IPS-15b (cell line): ENCODE results near the gene HSD17B7.
A peak's percentile ranks its signal among the peaks of the same experiment; 100 is the strongest.
"Not testable (repeated sequence)": the region's sequence is repeated elsewhere in the genome, so short reads cannot be mapped to it uniquely, and the experiment has no call there.

Experiments
- H3K27me3 ChIP-seq: one replicate; pipeline ENCODE4 v1.6.1; 2013; ENCODE audit warnings: low read length; ENCODE audit not compliant: control insufficient read depth, insufficient read depth
- H3K36me3 ChIP-seq: one replicate; pipeline ENCODE4 v1.6.1; 2013; ENCODE audit warnings: low read length; ENCODE audit not compliant: control insufficient read depth, insufficient read depth
- H3K4me1 ChIP-seq: one replicate; pipeline ENCODE4 v1.6.1; 2013; ENCODE audit warnings: mild to moderate bottlenecking, low read length; ENCODE audit not compliant: control insufficient read depth, insufficient read depth
- H3K4me3 ChIP-seq: one replicate; pipeline ENCODE4 v1.5.1; 2013; ENCODE audit warnings: low read depth, low read length
- H3K9ac ChIP-seq: one replicate; pipeline ENCODE4 v1.6.1; 2013; ENCODE audit warnings: low read depth, mild to moderate bottlenecking, low read length
- H3K9me3 ChIP-seq: one replicate; pipeline ENCODE4 v1.6.1; 2013; ENCODE audit warnings: mild to moderate bottlenecking, low read length; ENCODE audit not compliant: control insufficient read depth, insufficient read depth

The HSD17B7 gene, protein sequence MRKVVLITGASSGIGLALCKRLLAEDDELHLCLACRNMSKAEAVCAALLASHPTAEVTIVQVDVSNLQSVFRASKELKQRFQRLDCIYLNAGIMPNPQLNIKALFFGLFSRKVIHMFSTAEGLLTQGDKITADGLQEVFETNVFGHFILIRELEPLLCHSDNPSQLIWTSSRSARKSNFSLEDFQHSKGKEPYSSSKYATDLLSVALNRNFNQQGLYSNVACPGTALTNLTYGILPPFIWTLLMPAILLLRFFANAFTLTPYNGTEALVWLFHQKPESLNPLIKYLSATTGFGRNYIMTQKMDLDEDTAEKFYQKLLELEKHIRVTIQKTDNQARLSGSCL

DNA sequence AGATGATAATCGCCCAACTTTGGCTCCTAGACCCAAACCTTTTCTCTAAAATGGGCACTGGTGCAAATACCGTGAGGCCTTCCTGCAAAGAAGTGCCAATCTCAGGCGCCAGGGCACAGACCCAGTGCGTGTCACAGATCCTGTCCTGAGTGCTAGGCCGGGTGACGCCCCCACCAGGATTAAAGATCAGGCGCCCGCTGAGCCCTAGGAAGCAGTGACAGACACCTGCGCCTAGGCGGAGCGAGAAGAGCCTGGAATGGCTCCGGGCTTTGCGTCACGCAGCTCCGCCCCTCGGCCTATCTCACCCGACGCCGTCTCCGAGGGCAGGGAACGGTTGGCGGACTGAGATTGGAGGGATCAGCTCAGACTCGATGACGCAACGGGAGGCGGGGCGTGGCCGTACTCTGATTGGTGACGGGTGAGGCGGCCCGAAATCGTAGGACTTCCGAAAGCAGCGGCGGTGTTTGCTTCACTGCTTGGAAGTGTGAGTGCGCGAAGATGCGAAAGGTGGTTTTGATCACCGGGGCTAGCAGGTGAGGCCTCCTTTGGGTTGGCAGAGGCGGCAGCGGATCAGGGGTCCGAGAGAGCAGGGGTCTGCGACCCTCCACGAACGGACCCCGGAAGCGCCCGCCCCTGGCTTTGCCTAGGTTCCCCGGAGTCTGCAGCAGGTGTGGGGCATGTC, at the start of gene HSD17B7:
HSD17B7 (plus strand) TSS at position 400 of the 682 bp plus-strand sequence; CDS start at position 499, 99 bp downstream.
- not testable (repeated sequence) for H3K36me3 ChIP-seq, H3K27me3 ChIP-seq, H3K9ac ChIP-seq, H3K9me3 ChIP-seq, H3K4me1 ChIP-seq
- peak within 1 kb of the TSS; percentile 56 for H3K4me3 ChIP-seq

DNA sequence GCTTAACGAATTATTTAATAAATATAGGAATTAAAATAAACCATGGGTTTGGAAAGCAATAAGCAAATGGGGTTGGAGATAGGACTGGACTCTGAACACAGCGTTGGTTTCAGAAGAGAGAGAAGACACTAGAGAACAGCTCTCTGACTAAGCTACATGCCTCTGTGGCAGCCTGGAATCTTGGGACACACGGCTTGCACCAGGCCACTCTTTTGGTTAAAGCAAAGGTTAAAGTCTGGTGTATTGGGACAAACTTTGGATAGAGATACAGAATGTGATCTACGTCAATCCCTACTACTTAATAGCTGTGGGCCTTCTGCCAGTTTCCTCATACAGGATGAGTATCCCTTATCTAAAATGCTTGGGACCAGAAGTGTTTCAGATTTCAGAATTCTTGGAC, 49.7 kb upstream of the HSD17B7 start:
- H3K9me3 ChIP-seq: peaks cover 8% of the 10 kb centered on the region
- H3K9ac ChIP-seq: no peak overlapping the region
- H3K4me3 ChIP-seq: no peak overlapping the region
- no peaks in the 10 kb centered on the region for H3K4me1 ChIP-seq
- no peaks in the 10 kb centered on the region for H3K27me3 ChIP-seq
- H3K36me3 ChIP-seq: no peaks in the 10 kb centered on the region

DNA sequence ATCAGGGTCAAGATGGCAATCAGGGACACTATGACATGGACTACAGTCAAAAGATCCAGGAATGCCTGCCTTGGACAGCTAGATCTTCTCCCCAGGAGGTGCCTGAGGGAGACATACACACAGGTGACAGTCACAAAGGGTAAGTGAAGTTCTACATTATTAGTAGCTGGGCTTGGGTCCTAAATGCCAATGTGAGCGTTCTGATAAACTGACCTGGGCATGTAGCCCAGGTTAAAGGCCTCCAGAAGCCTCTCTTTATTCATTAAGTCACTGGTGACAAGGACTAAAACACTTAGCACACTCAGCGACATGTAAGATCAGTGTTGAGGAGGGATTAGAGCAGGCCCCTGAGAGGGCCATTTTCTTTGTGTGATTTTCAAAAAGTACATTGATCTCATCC, 48.9 kb upstream of the HSD17B7 start:
- no peaks in the 10 kb centered on the region for H3K36me3 ChIP-seq
- H3K4me3 ChIP-seq: no peak overlapping the region
- H3K9me3 ChIP-seq: peaks cover 8% of the 10 kb centered on the region
- no peak overlapping the region for H3K9ac ChIP-seq
- no peaks in the 10 kb centered on the region for H3K4me1 ChIP-seq
- no peaks in the 10 kb centered on the region for H3K27me3 ChIP-seq

DNA sequence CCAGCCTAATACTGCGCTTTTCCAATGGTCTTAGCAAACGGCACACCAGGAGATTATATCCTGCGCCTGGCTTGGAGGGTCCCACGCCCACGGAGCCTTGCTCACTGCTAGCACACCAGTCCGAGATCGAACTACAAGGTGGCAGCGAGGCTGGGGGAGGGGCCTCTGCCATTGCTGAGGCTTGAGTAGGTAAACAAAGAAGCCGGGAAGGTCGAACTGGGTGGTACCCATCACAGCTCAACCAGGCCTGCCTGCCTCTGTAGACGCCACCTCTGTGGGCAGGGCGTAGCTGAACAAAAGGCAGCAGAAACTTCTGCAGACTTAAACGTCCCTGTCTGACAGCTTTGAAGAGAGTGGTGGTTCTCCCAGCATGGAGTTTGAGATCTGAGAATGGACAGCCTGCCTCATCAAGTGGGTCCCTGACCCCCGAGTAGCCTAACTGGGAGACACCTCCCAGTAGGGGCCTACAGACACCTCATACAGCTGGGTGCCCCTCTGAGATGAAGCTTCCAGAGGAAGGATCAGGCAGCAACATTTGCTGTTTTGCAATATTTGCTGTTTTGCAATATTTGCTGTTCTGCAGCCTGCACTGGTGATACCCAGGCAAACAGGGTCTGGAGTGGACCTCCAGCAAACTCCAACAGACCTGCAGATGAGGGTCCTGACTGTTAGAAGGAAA, 44.1 kb upstream of the HSD17B7 start:
- H3K9ac ChIP-seq, H3K27me3 ChIP-seq, H3K4me1 ChIP-seq, H3K9me3 ChIP-seq, H3K4me3 ChIP-seq, H3K36me3 ChIP-seq: not testable (repeated sequence)

DNA sequence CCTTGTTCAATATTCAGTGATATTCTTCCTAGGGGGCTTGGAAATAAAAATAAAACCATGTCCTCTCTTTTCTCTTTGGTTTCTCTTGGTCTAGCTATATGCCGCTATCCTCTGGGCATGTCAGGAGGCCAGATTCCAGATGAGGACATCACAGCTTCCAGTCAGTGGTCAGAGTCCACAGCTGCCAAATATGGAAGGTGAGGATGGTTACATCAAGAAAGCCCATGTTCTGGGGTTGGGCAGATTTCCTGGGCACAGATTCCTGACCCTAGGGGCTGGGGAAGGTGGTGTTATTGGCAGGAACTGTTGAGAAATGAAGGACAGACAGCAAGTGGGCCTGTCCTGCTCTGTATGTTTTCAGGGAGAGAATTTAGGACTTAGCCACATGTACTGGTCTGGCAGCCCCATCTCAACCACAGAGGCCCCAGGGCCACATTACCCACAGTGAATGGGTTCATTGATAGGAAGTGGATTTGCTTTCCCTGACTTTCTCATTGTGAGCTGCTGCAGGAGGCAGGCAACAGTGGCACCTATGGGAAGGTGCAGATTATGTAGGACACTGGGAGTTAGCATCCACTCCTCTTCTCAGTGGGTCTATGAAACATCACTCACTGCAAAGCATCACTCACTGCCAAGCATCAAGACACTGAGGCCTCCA, 37.4 kb upstream of the HSD17B7 start:
- no peaks in the 10 kb centered on the region for H3K9me3 ChIP-seq
- H3K9ac ChIP-seq: no peak overlapping the region
- no peak overlapping the region for H3K4me3 ChIP-seq
- no peaks in the 10 kb centered on the region for H3K27me3 ChIP-seq
- H3K36me3 ChIP-seq: no peaks in the 10 kb centered on the region
- H3K4me1 ChIP-seq: no peaks in the 10 kb centered on the region

DNA sequence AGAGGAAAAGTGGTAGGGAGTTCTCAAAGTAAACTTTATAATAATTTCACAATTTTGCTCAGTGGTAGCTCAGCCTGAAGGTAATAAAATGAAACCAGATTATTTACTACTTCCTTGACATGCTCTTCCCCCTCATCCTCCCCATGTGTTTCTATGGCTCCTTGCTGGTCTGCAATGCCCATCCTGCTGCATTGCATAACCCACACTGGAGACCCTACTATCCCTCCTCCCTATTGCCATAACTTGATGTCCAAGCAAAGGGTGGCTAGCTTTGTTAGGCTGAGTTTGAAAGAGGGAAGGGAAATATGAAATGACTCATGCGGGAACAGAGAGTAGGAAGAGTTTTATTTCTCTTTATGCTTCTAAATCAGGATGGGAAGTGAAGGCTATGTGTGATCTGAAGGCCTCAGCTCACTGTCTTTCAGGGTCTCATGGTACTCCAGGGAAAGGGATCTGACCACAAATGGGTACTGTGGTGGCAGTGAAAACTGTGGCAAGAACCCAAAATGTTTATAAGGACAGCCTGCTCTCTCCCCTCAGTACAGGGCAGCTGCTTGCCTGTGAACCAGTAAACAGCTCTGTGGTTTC, 36.4 kb upstream of the HSD17B7 start:
- H3K4me1 ChIP-seq: no peaks in the 10 kb centered on the region
- no peaks in the 10 kb centered on the region for H3K36me3 ChIP-seq
- H3K9me3 ChIP-seq: no peaks in the 10 kb centered on the region
- H3K27me3 ChIP-seq: no peaks in the 10 kb centered on the region
- no peak overlapping the region for H3K4me3 ChIP-seq
- H3K9ac ChIP-seq: no peak overlapping the region

DNA sequence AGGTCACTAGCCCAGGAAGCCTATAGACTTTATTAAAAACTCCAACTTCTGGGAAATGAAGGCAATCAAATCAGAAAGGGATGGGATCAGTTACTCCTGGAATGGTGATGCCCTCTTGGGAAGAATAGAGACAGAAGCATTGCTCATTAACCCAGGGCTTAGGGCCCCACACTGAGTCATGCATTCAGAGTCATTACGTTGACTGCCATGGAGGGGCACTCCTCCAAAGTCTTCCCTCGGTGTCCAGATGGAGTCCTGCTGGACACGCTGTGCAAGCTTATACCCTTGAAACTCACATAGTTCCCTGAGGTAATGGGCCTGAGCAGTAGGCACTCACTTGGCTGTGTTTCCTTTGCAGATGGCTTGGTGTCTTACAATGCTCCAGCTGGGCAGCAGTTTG, 35.2 kb upstream of the HSD17B7 start:
- no peaks in the 10 kb centered on the region for H3K4me1 ChIP-seq

DNA sequence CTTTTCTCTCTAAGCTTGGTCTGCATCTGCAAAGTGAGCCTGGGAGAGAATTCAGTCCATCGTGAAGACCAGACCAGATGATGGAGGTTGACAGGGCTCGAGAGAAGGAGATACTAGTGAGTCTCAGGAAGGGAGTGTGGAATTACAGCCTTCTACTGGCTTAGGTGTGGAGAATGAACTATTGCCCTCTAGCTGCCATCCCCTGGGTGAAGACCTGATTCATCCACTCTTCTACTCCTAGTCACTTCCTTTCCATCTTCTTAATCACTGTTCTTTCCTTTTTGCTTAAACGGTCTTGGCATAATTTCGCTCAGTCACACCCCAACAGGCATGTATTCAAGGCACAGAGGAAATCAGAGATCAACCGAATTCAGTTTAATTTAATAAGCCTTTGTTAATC, 34.0 kb upstream of the HSD17B7 start:
- H3K9ac ChIP-seq: no peak overlapping the region
- H3K4me1 ChIP-seq: no peaks in the 10 kb centered on the region
- H3K9me3 ChIP-seq: no peaks in the 10 kb centered on the region
- no peaks in the 10 kb centered on the region for H3K27me3 ChIP-seq
- H3K36me3 ChIP-seq: no peaks in the 10 kb centered on the region
- no peak overlapping the region for H3K4me3 ChIP-seq

More for the DNA sequence above, 35.2 kb upstream of the HSD17B7 start:
- H3K36me3 ChIP-seq: no peaks in the 10 kb centered on the region
- no peaks in the 10 kb centered on the region for H3K27me3 ChIP-seq
- no peak overlapping the region for H3K4me3 ChIP-seq
- H3K9ac ChIP-seq: no peak overlapping the region
- H3K9me3 ChIP-seq: no peaks in the 10 kb centered on the region

DNA sequence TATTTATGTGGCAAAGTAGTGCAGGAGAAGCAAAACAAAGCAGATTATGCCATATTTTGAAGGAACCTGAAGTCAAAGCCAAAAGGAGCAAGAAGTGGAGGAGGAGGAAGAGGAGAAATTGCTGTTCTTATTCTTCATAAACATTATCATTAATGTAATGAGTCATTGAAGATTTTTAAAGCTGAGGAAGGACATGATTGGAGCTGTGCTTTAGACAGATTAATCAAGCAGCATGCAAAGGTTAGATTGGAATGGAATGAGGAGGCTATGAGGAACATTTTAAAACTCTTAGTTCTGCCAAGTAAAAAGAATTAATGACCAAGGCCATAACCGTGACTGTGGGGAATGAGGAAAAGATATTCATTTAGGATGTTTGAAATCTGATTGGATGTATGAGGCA, 33.0 kb upstream of the HSD17B7 start:
- H3K36me3 ChIP-seq: no peaks in the 10 kb centered on the region
- no peak overlapping the region for H3K9ac ChIP-seq
- H3K27me3 ChIP-seq: no peaks in the 10 kb centered on the region

DNA sequence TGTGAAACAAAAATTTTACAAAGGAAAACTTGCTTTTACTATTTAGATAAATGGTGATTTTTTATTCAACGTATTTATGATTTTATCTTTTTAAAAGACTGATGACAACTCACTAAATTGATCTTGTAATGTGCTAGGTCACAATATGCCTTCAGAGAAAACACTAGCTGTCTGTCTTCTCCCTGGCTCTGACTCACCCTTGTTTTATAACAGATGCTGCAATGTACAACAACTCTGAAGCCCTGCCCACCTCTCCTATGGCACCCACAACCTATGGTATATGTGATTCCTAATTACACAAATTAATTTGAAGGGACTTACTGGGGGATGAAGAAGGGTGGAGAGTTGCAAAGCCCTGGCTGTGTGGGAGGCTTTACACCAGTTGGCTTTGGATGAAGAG, 24.7 kb upstream of the HSD17B7 start:
- Histone ChIP-seq H3K4me3 (no peak overlapping the region), H3K4me1 (no peaks in the 10 kb centered on the region), H3K27me3 (no peaks in the 10 kb centered on the region), H3K9ac (no peak overlapping the region), H3K9me3 (no peaks in the 10 kb centered on the region), H3K36me3 (no peaks in the 10 kb centered on the region)

More for the DNA sequence above, 33.0 kb upstream of the HSD17B7 start:
- H3K9me3 ChIP-seq: no peaks in the 10 kb centered on the region
- no peaks in the 10 kb centered on the region for H3K4me1 ChIP-seq
- H3K4me3 ChIP-seq: no peak overlapping the region

DNA sequence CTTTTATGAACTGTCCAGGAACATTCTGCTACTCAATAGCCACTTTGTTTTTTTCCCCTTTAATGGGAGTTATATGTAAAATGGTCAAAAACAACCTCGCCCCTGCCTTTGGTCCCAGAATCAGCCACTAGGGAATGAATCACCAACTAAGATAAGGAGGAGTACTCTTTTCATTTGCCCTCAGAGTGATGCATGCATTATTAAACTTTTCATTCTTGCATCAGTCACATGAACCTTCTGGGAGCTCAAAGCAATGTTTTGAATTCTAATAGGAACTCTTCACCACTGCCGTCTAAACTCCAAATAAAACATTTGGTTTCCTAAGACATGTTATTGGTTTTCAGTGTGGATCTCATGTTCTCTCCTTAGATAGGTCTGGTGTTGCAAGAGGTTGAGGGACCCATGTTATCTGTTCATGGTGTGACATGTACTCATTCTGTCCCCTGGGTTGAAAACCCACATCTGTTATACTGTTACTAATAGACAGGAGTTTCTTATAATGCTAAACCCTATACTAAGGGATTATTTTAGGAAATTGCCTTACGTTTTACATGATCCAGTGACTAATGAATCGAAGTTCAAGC, 17.8 kb upstream of the HSD17B7 start:
- H3K4me1 ChIP-seq: no peaks in the 10 kb centered on the region
- no peak overlapping the region for H3K9ac ChIP-seq
- H3K36me3 ChIP-seq: no peaks in the 10 kb centered on the region
- H3K9me3 ChIP-seq: no peaks in the 10 kb centered on the region
- H3K4me3 ChIP-seq: no peak overlapping the region
- no peaks in the 10 kb centered on the region for H3K27me3 ChIP-seq
